Inflammatory macrophage treated with lipopolysaccharide for 1 hour (primary cell): Measurements from ENCODE around the gene LASP1.

Experiments
- DNase-seq, 2 donors: peaks; one replicate each; pipeline ENCODE4 v3.0.0-alpha.2; 2020 to 2022

The LASP1 gene

DNA sequence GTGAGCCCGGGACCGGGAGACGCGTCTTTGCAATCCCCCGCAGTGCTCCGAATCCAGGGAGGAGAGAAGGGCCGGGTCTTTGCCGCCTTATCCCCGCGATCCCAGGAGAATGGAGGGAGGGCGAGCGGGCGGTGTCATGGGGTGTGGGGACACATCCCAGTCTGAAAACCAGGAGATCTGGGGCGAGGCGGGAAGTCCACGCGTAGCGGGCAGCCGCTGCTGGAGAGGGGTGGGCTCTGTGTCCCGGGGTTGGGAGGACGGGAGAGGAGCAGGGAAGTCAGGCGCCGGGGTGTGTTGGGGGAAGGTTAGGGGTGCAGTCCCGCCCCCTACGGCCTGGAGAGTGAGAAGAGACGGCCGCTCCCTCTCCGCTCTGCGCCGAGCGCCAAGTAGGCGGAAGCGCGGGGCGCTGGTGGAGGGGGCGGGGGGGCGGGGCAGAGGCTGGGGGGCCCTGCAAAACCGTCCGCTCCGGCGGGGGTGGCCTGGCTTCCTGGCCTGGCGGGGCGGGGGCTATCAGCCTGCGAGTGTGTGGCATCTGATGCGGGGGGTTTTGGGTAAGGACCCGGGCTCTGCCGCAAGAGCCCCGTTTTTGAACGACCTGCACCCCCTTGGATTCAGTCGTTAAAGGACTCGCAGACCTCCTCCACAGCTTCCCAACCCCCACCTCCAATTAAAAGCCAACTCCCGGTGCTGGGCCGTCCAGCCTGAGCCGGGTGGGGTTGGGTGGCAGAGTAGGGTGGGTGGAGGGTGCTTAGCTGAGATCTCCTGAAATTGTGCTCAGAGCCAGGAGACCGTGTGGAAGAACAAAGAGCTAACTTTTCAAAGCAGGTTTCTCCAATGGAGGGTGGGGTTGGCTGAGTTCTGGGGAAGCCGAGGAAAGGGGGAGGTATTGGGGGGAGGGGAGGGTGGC, 654 bp downstream of the LASP1 start:
- DNase-seq = peak in 1 of 2 donors; percentile 44

DNA sequence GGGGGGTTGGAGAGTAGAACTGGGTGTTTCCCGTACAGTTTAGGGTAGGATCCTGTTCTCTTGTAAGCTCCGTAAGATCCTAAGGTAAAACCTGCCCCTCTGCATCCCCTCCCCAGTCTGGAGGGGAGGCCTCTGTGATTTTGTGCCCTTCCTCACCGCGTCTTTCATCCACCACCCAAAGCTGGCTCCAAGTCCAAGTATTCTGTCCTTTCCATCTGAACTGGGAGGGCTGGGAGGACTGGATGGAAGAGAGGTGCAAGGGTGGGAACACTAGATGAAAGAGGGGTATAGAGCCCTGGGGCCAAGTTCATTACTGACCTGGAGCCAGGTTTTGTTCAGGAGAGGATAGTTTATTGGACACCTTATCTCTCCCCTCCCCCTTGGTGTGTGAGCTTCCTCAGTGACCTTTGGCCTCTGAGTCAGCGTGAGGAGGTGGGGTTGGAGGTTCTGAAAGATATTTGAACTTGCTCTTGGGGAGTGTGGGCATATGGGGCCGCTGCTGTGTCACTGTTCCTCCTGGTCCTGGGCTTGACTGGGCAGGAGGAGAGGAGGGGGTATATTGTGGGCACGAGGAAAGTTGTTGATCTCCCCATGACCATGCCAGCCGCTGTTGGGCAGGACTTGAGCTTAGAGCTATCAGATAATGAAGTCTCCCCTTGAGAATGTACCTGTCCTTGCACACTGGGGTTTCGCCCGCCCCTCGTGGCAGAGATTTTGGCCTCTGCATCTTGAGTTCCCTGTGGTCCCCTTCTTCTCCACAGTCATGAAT, 1.6 kb downstream of the LASP1 start:
- peak; percentile 85 to 87 for DNase-seq

- peak; percentile 63 to 79 for DNase-seq
These were observed 2.2 kb downstream of the LASP1 start for GRCh38 chr17:38872027-38872511.

GRCh38 chr17:38872671-38873385, 3.0 kb downstream of the LASP1 start:
- no peak for DNase-seq

GRCh38 chr17:38873640-38874380, 4.0 kb downstream of the LASP1 start:
- DNase-seq = no peak

- DNase-seq = no peak
These were observed 4.9 kb downstream of the LASP1 start for GRCh38 chr17:38874505-38875400.

DNA sequence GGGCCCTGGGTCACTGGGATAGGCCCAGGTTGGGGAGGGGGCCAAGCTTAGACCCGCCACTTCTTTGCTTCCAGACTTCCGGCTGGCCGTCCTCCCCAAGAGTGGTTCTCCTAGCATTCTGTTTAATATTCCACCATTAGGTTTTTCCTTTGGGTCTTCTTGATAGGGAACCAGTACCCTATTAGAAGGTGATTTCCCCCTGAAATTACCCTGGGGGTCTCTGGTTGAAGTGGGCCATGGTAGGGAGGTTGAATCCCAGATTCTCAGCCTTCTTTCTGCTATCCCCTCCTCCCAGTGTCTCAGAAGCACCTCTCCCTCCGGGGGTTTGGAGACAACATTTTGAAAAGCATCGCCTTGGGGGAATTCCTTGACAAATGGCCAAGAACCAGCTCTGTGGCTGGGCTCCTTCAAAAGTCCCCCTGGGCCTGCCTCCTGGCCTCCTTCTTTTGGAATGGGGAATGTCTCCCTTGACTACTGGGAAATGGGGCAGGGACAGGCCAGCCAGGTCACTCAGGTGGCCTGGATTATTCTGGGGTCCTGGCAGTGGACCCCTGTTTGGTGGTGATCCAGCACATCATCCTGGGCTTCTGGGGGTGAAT, 5.7 kb downstream of the LASP1 start:
- no peak for DNase-seq

DNA sequence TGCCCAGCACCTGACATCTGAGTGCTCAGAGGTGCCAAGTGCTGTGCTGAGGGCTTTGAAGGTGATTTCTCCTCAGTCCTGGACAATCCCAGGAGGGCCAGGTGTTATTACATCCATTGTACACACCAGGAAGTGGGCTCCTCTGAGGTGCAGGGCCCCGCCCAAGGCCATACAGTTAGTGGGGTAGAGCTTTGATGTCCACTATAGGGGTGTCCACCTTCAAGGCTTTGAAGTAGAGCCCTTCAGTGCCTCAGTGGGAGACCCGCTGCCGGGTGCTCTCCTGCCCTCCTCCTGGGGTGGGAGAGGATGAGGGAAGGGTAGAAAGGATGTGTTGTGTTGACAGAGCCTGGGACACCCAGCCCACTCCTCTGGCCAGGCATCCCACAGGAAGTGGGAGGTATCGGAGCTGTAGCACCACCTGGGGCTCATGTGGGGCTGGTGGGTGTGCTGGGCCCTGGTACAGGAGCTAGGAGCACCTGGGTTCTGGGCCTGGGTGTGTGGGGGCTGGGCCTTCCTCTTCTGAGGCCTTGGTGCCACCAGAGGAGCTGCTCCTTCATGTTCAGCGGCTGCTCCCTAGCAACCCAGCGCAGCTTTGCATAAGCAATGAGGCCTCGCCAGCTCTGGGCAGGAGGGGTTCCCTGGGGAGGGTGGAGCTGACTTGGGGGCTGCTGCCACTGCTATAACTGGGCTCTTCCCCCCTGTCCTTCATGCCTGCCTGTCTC, 7.4 kb downstream of the LASP1 start:
- DNase-seq = no peak

- no peak for DNase-seq
These were observed 10.2 kb downstream of the LASP1 start for GRCh38 chr17:38879878-38880665.

- peak in 1 of 2 donors; percentile 34 for DNase-seq
These were observed 11.8 kb downstream of the LASP1 start for GRCh38 chr17:38881600-38882191.

DNA sequence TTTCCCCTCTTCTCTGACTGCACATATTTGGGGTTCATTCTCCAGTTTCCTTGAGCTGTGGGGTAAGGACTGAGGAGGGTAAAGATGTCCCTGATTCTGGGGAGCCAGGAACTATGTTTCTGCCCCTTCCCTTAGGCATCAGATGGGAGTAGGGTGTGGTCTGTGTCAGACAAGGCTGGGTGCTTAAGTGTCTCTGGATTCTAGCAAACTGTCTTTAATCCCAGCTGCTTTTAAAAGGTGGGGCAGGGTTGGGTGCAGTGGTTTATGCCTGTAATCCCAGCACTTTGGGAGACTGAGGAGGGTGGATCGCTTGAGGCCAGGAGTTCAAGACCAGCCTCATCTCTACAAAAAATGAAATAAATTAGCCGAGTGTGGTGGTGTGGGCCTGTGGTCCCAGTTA, 13.0 kb downstream of the LASP1 start:
- no peak for DNase-seq

- peak; percentile 66 to 77 for DNase-seq
These were observed 14.0 kb downstream of the LASP1 start for GRCh38 chr17:38883592-38884526.

DNA sequence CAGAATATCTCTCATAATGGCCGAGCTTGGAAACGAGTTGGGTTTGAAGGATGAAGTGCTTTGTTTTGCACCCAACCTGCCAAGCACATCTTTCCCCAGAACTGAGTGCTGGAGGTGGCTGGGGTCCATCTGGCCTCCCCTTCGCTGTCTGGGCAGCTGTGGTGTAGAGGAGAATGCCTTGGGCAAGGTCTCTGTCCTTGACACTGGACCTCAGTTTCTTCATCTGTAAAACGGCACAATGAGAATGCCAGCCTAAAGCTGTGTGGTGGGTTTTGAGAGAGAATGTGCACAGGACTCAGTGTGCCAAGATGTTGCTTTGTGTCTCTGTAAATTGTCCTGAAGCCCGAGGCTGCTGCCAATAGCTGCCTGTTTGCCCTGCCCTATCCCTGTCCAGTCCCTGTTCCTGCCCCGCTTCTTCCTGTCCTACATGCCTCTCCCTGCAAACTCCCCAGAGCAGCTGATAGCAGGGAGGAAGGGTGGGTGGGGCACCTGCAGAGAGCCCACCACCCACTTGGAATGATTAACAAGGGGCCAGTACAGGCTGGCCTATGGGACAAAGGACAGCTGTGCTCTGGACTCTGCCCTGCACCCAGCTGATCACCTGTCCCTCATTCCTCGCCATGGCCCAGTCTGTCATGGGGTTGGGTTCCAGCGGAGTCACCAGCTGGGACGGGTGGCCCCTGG, 15.3 kb downstream of the LASP1 start:
- no peak for DNase-seq

DNA sequence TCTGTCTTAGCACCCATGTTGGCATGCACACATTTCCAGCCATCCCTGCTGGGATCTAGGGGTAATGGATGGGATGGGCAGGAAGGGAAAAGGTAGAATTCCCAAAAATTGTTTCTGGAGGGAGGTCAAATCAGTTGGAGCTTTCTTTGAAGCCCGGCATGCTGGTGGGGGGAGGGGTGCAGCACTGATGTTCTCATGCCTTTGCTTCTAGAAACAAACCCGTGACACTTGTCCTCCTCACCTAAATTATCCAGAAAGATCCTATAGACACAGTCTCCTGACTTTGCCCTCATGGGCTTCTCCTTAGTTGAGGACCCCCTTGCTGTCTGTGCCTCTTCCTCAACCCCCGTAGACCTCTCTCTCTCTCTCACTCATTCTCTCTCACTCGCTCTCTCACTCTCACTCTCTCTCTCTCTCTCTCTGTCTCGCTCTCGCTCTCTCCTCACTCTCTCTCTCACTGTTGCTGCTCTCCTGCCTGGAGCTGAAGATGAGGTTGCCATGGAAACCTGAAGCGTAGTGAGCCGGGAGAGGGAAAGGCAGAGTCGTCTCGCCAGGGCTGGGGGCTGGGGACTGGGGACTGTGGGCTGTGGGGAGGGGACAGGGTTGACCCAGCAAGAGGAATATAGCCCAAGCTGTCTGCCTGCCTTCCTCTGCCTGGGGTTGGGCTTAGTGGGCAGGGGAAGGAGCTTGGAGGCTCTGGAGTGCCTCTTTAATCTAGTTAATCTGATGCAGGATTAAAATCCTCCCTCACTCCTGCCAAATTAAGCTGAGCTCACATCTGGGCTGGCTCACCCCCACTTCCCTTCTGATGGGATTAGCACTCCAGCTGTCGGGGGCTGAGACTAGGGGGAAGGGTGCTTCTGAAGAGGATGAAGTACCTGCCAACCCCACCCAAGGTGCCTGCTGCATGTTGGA, 16.1 kb downstream of the LASP1 start:
- DNase-seq = no peak

GRCh38 chr17:38886643-38887010, 16.8 kb downstream of the LASP1 start:
- no peak for DNase-seq

DNA sequence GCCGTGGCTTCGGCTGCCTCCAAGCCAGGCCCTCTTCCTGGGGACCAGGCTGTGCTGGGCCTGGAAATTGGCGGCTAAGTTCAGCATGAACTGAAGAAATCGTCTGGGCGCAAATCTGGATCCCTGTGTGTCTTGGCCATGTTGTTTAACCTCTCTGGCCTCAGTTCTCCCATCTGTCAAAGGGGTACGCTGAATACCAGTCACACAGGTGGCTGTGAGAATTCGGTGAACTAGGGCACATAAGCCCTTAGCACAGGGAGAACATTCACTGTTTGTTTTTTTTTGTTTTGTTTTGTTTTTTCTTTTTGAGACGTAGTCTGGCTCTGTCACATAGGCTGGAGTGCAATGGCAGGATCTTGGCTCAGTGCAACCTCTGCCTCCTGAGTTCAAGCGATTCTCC, 19.0 kb downstream of the LASP1 start:
- no peak for DNase-seq
